MM.1S (cell line): ENCODE data around the gene RBMS3.

Source experiments
- DNase-seq: peaks from one replicate; pipeline ENCODE4 v3.0.0-alpha.2; 2015
- H2AFZ ChIP-seq: fragments of 300-600 bp; sonication (generic); 2 replicates; pipeline ENCODE4 v1.6.0; 2016; ENCODE audit warnings: antibody characterized with exemption, low read length
- H3F3A ChIP-seq: fragments of 300-600 bp; sonication (generic); 2 replicates; pipeline ENCODE4 v1.6.1; 2016; ENCODE audit warnings: mild to moderate bottlenecking, antibody characterized with exemption, low read length, moderate library complexity, mixed read lengths; ENCODE audit not compliant: insufficient read depth
- H3K27ac ChIP-seq: fragments of 300-600 bp; sonication (generic); 2 replicates; pipeline ENCODE4 v1.5.1; 2016; ENCODE audit warnings: mild to moderate bottlenecking, low read length
- H3K27me3 ChIP-seq: fragments of 300-600 bp; sonication (generic); replicated peaks from 2 replicates; pipeline ENCODE4 v1.6.0; 2016; ENCODE audit warnings: low read length; ENCODE audit not compliant: insufficient read depth
- H3K36me3 ChIP-seq: fragments of 300-600 bp; sonication (generic); replicated peaks from 2 replicates; pipeline ENCODE4 v1.6.1; 2016; ENCODE audit warnings: mild to moderate bottlenecking, low read length, mixed read lengths; ENCODE audit not compliant: insufficient read depth
- H3K4me1 ChIP-seq: fragments of 300-600 bp; sonication (generic); 2 replicates; pipeline ENCODE4 v1.6.1; 2016; ENCODE audit warnings: low read length, mixed read lengths
- H3K4me2 ChIP-seq: fragments of 300-600 bp; sonication (generic); 2 replicates; pipeline ENCODE4 v1.6.0; 2016; ENCODE audit warnings: low read depth, low read length
- H3K4me3 ChIP-seq: fragments of 300-600 bp; sonication (generic); 2 replicates; pipeline ENCODE4 v1.5.1; 2016; ENCODE audit warnings: low read length, mixed read lengths
- H3K79me2 ChIP-seq: fragments of 300-600 bp; sonication (generic); 2 replicates; pipeline ENCODE4 v1.6.1; 2016; ENCODE audit warnings: mixed run types, low read length, mixed read lengths
- H3K9ac ChIP-seq: fragments of 300-600 bp; sonication (generic); 2 replicates; pipeline ENCODE4 v1.6.1; 2016; ENCODE audit warnings: low read length, mixed read lengths
- H3K9me2 ChIP-seq: fragments of 300-600 bp; sonication (generic); replicated peaks from 2 replicates; pipeline ENCODE4 v1.6.1; 2016; ENCODE audit warnings: mild to moderate bottlenecking, low read length, mixed read lengths; ENCODE audit not compliant: insufficient read depth
- H3K9me3 ChIP-seq: fragments of 300-600 bp; sonication (generic); replicated peaks from 2 replicates; pipeline ENCODE4 v1.6.1; 2016; ENCODE audit warnings: mild to moderate bottlenecking, low read length, mixed read lengths; ENCODE audit not compliant: insufficient read depth
- H4K20me1 ChIP-seq: fragments of 300-600 bp; sonication (generic); 2 replicates; pipeline ENCODE4 v1.6.1; 2016; ENCODE audit warnings: mild to moderate bottlenecking, low read length, moderate library complexity, mixed read lengths; ENCODE audit not compliant: insufficient read depth
- EZH2 ChIP-seq: fragments of 300-600 bp; sonication (generic); optimal IDR thresholded peaks from 2 replicates; pipeline ENCODE3; 2017; ENCODE audit warnings: low read depth, mild to moderate bottlenecking, antibody characterized with exemption, low read length, mixed read lengths
- EZH2phosphoT487 ChIP-seq: fragments of 300-600 bp; sonication (generic); IDR thresholded peaks from 2 replicates; pipeline ENCODE4 v1.6.1; 2018; ENCODE audit warnings: antibody characterized with exemption, low read length
- TF ChIP-seq, protein P1 (sequence below): fragments of 300-600 bp; sonication (generic); IDR thresholded peaks from 2 replicates; pipeline ENCODE4 v1.5.1; 2016; ENCODE audit warnings: antibody characterized with exemption, low read length, mixed read lengths

RBMS3 gene

DNA sequence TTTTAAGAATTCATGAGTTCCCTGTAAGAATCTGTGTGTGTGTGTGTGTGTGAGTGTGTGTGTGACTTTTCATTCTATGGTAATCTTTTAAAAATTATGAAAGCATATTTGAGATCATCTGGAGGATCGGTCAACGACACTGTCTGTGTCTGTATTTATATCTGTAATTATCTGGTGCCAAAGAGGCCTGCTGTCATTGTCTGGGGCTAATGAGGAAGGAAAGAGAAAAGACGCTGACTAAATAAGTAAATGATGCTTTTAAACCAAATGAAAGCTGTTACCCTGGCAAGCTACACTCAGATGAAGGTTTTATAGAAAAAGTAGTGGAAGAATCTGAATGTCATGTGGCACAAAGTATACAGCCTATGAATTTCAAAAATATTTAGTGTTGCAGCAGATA lies 439.8 kb downstream of the RBMS3 start:
- Histone ChIP-seq H3K4me1 (no peaks in the 10 kb centered on the region), H3K4me3 (no peak overlapping the region), H3K9me2 (no peaks in the 10 kb centered on the region), H3K36me3 (no peaks in the 10 kb centered on the region), H3F3A (no peaks in the 10 kb centered on the region), H3K4me2 (no peak overlapping the region), H3K79me2 (no peaks in the 10 kb centered on the region), H3K9me3 (no peaks in the 10 kb centered on the region), H2AFZ (no peak overlapping the region), H3K27ac (no peak overlapping the region), H3K9ac (no peak overlapping the region), H3K27me3 (no peaks in the 10 kb centered on the region), H4K20me1 (no peaks in the 10 kb centered on the region)
- no peak for TF ChIP-seq EZH2
- TF ChIP-seq, protein P1, sequence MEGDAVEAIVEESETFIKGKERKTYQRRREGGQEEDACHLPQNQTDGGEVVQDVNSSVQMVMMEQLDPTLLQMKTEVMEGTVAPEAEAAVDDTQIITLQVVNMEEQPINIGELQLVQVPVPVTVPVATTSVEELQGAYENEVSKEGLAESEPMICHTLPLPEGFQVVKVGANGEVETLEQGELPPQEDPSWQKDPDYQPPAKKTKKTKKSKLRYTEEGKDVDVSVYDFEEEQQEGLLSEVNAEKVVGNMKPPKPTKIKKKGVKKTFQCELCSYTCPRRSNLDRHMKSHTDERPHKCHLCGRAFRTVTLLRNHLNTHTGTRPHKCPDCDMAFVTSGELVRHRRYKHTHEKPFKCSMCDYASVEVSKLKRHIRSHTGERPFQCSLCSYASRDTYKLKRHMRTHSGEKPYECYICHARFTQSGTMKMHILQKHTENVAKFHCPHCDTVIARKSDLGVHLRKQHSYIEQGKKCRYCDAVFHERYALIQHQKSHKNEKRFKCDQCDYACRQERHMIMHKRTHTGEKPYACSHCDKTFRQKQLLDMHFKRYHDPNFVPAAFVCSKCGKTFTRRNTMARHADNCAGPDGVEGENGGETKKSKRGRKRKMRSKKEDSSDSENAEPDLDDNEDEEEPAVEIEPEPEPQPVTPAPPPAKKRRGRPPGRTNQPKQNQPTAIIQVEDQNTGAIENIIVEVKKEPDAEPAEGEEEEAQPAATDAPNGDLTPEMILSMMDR: no peak
- no peak for TF ChIP-seq EZH2phosphoT487
- DNase-seq: no peak

DNA sequence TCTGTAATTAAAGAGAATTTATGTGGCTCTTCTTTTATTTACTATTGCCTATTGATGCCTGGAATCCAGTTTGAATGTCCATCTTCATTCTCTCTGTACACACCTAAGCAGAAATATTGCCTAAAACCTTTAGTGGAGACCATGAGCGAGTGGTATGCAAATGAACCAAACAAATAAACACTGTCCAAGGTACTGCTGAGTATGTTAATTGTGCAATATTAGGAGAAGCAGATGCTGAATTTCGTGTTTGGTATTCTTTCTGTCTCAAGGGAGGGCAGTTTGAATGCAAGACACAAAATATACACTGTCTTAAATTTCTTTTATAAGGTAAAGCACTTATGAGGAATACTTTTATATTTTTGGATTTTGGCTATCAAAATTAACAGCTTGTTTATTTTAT lies 440.9 kb downstream of the RBMS3 start:
- H3K9me2 ChIP-seq: no peaks in the 10 kb centered on the region
- no peak for DNase-seq
- no peaks in the 10 kb centered on the region for H3K9me3 ChIP-seq
- no peak overlapping the region for H3K27ac ChIP-seq
- H3K4me3 ChIP-seq: no peak overlapping the region
- no peaks in the 10 kb centered on the region for H3K27me3 ChIP-seq
- H3K4me1 ChIP-seq: no peaks in the 10 kb centered on the region
- H3K36me3 ChIP-seq: no peaks in the 10 kb centered on the region
- no peaks in the 10 kb centered on the region for H3F3A ChIP-seq
- H4K20me1 ChIP-seq: no peaks in the 10 kb centered on the region
- no peak overlapping the region for H2AFZ ChIP-seq
- no peak overlapping the region for H3K4me2 ChIP-seq
- TF ChIP-seq, protein P1: no peak
- TF ChIP-seq EZH2phosphoT487 (no peak), EZH2 (no peak)
- H3K79me2 ChIP-seq: no peaks in the 10 kb centered on the region
- no peak overlapping the region for H3K9ac ChIP-seq

DNA sequence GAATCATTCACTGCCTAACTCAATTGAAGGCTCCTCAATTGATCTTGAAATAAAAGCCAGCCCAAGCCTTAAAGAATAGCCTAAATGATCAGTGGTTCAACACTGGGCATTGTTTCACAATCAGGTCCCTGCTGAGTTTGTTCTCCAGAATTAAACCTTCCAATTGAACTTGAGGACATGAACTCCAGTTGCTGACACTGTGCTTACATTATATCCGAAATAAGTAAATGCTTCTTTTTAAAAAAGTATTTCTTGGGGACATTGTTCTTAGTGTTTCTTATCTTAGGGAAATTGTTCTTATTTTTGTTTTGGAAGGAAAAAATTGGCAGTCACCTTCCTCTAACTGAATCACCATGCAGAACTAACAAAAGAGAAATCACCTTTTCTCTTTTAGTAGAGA lies 450.2 kb downstream of the RBMS3 start:
- Histone ChIP-seq H3K9me2 (no peaks in the 10 kb centered on the region), H3K9ac (no peak overlapping the region), H2AFZ (no peak overlapping the region), H3K27ac (no peak overlapping the region), H3K4me2 (no peak overlapping the region), H3K36me3 (no peaks in the 10 kb centered on the region), H4K20me1 (no peaks in the 10 kb centered on the region), H3K9me3 (no peaks in the 10 kb centered on the region), H3F3A (no peaks in the 10 kb centered on the region), H3K4me1 (no peaks in the 10 kb centered on the region), H3K79me2 (no peaks in the 10 kb centered on the region), H3K27me3 (no peaks in the 10 kb centered on the region), H3K4me3 (no peak overlapping the region)
- no peak for DNase-seq
- TF ChIP-seq EZH2 (no peak), EZH2phosphoT487 (no peak)
- TF ChIP-seq, protein P1: no peak
